HPDE6-E6E7 (cell line): ENCODE measurements around the gene AHRR.
"Not testable (repeated sequence)": the region's sequence is repeated elsewhere in the genome, so short reads cannot be mapped to it uniquely, and the experiment has no call there.

ENCODE experiments used
- DNase-seq: peaks from one replicate; pipeline ENCODE4 v3.0.0; 2011; ENCODE audit warnings: missing footprints; ENCODE audit errors: extremely low spot score

Gene AHRR

DNA sequence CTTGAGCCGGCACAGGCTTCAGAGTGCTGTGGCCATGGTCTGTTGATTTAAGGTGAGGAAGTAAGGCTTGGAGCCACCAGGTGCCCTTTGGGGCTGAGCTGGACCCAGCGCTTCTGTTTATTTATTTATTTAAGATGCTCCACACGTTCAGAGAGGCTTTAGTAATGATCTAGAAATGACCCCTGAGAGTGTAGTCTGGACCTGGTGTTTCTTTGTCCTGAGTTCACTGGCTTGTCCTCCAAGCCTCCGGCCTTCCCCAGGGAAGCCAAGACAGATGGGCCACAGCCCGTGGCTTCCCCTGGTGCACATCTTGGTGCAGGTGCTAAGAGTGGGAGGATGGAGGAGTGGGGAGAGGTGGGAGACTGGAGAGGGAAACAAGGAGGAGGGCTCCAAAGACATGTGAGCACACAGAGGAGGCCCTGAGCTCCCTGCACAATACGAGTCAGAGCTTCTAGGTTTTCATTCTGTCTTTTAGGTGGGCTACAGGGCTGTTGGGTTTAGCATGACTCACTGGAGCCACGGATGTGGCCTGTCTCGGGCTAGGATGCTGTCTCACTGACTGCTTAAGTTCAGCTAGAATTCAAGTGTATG lies 56.9 kb downstream of the AHRR start:
- no peak for DNase-seq

DNA sequence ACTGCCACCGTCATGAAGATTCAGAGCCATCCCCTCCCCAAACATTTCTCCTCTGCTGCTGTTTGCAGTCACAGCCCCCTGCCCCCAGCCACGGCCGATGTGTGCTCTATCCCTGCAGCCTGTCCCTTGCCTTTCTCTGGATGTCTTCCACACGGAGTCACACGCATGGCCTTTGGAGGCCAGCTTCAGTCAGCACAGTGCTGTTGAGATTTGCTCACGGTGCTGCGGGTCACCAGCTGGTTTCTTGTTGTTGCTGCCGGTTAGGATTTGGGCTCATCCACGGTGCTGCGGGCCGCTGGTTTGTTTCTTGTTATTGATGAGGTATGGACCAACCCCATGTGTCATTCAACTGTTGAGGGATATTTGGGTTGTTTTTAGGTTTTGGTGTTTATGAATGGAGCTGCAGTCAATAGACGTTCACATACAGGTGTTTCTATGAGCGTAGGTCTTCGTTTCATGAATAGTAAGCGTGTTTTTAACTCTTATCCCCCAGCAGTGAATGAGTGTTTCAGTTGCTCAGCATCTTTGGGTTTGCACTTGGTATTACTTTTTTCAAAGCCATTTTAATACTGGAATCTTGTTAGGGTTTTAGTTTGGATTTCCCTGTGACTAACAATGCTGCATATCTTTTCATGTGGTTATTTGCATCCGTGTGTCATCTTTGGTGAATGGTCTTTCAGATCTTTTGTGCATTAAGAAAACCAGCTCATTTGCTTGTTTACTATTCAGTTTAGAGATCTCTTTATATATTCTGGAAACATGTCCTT lies 57.6 kb downstream of the AHRR start:
- DNase-seq: no peak

DNA sequence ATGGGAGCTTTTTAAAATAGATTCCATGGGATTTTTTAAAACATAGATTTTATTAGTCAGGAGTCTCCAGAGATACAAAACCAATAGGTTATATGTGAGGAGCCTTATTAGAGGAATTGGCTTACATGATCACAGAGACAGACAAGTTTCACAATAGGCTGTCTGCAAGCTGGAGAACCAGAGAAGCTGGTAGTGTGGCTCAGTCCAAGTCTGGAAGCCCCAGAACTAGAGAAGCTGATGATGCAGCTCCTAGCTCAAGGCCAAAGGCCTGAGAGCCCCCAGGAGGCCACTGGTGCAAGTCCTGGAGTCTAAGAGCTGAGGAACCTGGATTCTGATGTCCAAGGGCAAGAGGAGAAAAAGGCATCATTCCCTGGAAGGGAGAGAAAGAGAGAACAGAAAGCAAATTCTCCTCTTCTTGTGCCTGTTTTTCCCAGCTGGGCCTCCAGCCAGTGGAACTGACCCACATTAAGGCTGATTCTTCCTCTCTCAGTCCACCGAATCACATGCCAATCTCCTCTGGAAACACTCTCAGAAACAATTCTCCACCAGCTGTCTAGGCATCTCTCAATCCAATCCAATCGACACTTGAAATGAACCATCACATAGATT lies 59.3 kb downstream of the AHRR start:
- no peak for DNase-seq

DNA sequence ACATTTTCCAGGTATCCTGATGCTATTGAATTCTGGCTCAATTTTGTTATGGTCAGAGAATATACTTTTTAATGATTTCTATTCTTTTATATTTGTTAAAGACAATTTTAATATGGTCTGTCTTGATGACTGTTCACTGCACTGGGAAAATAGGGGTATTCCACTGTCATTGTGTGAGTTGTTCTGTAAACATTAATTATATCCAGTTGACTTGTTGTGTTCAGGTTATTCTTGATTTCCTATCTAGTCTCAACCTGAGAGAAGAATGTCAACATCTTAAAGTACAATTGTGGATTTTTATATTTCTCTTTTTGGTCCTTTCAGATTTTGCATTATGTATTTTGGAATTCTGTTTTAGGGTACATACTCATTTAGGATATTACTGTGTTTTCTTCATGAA lies 61.6 kb downstream of the AHRR start:
- DNase-seq: no peak

DNA sequence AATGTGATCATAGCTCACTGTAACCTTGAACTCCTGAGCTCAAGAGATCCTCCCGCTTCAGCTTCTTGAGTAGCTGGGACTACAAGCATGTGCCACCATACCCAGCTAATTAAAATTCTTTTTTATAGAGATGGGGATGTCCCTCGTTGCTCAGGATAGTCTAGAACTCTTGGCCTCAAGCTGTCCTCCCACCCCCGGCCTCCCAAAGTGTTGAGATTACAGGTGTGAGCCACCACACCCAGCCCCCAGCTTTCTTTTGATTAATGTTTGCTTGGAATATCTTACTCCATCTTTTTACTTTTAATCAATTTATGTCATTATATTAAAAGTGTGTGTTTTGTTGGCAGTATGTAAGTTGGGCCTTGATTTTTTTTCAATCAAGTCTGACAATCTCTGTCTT lies 62.1 kb downstream of the AHRR start:
- no peak for DNase-seq

DNA sequence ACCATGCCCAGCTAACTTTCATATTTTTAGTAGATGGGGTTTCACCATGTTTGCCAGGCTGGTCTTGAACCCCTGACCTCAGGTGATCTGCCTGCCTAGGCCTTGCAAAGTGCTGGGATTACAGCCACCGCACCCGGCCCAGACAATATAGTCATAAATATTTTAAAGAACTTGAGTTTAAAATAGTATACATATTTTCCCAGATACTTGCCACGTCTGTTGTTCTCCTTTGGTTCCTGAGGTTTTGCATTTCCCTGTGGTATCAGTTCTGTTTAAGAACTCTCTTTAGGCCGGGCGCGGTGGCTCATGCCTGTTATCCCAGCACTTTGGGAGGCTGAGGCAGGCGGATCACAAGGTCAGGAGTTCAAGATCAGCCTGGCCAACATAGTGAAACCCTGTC lies 63.1 kb downstream of the AHRR start:
- not testable (repeated sequence) for DNase-seq

DNA sequence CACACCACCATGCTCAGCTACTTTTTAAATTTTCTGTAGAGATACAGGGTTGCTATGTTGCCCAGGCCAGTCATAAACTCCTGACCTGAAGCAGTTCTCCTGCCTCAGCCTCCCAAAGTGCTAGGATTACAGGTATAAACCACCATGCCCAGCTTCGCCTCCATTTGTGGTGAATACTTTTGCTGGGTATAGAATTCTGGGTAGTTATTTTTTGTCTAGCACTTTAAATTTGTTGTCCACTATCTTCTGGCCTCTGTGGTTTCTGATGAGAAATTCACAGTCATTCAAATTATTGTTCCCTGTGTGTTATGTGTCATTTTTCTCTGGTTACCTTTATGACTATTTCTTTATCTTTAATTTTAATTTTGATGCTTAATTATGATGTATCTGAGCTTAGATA lies 63.8 kb downstream of the AHRR start:
- no peak for DNase-seq

DNA sequence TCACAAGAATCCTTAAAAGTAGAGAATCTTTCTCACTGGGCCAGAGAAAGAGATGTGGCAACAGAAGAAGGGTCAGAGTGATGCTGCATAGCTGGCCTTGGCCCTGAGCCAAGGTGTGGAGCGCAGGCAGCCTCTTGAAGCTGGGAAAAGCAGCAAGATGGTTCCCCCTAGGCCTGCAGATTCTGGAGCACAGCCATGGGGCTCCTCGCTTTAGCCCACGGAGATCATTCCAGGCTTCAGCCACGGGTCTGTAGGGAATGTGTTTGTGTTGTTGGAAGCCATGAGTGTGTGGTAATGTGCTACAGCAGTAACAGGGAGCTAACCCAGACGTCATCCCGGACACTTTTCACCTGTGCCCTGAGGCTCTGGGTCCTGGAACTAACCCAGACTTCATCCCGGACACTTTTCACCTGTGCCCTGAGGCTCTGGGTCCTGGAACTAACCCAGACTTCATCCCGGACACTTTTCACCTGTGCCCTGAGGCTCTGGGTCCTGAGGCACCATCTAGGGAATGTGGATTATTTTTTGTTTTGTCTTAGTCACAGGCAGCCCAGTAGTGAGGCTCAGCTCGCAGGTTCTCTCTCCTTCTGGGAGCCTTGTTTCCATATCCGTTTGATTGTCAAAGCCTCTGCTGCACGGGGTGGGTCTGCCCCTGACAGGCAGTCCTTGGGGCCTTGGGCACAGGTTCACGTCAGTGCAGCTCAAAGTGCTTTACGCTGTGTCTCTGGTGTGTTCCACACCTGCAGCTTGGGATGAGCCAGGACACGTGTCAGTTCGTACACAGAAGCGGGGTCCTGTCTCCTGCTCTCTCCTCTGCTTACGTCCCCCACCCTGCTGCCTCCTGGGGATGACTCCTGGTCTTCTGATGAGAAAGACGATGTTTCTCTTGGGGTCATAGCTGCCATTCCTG lies 65.2 kb downstream of the AHRR start:
- DNase-seq: no peak

DNA sequence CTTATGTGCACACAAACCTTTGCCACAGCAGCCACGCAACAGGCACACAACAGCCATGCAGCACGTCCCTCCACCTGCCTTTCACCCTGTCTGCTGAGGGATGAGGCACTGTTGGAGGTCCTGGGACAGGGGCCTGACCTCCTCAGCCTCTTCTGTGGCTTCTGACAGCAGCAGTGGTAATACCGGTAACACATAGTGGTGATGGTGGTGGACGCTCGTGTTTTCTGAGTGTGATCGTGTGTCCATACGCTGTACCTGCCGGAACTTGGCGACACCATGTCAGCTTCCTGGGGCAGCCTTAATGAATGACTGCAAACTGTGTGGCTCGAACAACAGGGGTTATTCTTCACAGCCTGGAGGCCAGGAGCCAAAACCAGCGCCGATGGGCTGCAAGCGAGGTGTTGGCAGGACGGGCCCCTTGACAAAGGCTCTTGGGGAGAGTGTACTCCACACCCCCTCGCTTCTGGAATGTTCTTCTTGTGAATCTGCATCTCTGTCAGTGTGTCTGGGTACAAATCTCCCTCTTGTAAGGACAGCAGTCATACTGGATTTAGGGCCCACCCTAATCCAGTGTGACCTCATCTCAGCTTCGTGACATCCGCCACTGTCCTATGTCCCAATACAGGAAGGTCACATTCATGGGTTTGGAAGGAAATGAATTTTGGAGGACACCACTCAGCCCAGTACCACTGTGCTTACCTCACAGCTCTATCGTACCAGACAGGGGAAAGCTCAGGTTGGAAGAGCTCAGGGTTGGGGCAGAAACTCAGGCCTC lies 66.2 kb downstream of the AHRR start:
- no peak for DNase-seq

DNA sequence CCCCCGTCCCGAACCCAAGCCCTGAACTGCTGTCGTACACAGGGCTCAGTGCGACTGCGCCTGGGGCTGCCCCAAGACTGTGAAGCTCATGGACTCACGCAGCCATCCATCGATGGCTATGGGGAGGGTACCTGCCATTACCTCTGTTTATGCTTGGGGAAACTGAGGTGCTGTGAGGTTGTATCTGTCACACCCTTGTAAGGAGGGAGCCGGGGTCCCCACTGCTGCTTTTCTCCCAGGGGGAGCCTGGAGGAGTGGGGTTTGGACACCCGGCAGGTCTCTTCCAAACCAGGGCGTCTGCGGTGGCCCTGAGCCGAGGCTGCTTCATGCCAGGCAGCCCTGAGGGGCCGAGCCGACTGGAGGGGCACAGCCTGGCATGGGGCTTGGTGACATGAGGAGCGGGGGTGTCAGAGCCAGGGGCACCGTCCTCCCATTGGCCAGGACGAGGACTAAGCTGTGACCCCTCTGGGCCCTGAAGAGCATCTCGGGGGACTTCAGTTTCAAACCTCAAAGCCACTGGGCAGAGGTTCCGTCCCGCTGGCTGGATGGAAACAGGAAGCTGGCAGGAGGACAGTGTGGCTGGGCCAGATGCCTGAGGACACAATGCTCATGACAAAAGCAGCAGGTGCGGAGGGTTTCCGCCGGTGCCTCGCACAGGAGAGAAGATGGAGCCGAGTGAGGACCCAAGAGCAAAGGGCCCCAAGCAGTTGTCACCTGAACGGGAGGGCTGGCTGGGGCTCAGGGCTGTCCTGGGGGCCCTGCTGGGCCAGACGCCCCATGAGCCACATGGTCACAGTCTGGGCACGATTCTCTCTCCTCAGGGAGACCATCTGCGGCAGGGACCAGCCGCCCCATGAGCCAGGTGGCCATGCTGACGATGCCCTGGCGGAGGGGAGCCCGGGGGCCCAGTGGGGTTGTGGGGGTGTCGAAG lies 67.0 kb downstream of the AHRR start:
- no peak for DNase-seq

DNA sequence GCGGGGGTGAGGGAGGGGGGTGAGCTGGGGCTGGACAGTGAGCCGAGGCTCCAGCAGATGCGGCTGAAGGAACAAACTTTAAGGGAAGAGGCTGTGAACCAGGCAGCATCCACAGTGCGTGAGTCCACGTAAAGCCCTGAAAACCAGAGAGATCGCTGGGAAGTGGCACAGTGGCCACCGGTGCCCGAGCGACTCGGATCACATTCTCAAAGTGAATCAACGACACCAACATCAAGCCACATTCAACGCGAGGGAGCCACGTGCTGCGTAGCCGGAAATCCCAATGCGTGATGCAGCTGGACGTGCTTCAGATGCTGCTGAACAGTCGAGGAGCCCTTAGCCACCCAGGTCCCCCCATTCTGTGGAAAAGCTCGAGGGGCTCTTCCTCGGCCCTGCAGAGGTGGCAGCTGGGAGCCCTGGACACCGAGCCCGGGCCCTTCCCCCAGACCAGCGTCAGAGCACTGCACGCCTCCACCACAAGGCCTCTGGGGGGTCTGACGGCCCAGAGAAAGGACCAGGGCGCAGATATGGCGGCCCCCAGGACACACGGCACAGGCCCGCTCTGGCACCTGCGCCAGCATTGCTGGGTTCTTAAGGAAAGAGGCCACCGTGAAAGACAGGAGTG lies 67.8 kb downstream of the AHRR start:
- DNase-seq: no peak

DNA sequence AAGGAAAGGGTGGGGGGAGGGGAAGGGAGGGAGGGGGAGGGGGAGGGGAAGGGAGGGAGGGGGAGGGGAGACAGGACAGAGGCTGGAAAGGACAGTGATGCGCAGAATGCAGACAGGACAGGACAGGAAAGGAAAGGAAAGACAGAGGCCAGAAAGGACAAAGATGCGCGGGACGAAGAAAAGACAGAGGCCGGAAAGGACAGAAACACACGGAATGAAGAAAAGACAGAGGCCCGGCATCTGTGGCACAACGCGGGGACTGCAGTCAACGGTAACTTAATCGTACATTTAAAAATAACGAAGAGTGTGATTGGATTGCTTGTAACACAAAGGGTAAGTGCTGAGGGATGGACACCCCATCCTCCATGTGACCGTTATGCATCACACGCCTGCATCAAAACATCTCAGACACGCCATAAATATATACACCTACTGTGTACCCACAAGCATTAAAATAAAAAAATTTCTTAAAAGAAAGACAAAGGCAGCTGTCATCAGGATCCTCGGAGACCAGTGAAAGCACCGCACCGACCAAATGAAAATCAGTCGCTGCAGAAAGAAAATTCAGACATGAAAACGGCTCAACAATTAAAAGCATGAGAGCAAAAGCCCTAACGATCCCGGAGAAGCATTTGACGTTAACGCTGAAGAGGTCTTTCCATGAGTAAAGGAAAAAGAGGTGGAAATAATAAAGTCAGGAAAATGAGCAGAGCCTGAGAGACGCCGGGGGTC lies 68.5 kb downstream of the AHRR start:
- no peak for DNase-seq

DNA sequence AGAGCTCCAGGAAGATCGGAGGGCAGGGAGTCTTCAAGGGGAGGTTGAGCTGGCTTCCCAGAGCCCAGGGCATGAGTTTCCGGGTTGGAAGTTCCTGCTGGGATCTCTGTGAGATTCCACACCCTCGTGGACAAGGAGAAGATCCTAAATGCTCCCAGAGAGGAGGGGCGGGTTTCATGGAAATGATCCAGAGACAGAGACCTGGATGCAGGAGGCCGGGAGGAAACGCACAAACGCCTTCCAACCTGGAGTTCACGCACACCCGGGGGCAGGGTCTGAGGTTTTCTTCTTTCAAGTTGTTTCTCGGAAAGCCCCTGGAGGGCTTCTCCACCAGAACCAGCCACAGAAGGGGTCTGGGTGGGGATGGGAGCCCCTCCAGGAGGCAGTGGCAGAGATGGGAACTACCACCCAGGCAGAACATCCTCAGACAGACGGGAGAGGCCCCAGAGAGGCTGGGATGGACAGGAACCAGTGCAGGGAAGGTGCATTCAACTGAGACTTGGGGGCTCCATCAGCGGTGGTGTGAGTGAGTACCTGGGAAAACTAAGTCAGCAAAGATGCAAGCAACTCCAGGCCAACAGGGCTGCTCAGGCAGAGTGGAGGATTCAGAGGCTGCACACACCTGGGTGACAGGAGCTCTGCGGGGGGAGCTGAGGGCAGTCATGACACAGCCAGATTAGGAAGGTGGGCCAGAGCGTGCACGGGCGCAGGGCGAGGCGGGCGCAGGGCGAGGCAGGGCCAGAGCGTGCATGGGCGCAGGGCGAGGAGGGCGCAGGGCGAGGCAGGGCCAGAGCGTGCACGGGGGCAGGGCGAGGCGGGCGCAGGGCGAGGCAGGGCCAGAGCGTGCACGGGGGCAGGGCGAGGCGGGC lies 69.3 kb downstream of the AHRR start:
- DNase-seq: no peak

DNA sequence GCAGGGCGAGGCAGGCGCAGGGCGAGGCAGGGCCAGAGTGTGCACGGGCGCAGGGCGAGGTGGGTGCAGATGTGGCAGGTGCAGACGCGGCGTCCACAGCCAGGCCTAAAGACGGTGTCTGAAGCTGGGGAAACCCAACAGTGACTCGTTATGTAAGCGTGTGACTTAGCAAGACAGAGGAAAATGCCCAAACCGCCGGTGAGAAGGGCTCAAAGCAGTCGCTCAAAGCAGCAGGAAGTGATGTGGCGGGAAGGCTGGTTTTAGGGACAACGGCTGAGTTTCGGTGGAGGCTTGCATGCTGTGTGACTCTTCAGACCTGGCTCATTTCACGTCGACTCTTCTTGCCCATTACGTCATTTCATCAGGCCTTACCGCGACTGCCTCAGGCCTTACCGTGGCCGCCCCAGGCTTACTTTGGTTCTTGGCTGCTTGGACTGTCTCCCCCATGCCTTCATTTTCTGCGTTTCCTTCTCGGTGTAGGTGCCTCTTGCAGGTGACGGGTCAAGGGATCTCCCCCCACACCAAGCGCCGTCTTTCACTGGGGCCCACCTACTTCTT lies 71.0 kb downstream of the AHRR start:
- no peak for DNase-seq

DNA sequence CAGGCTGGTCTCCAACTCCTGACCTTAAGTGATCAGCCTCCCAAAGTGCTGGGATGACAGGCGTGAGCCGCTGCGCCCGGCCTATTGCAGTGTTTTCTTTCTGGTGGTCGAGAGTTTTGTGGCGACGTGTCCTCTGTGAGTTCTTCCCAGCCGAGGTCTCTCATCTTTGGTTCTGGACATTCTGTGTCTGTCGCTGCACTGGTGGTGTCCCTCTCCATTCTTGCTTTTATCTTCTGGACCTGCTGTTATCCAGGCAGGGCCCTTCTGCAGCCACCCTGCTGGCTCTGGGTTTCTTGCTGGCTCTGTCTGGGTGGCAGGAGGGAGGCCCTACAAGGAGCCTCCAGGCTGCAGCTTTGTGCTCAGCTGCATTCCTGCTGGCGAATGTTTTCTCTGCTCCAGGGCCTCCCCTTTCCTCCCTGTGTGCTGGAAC lies 72.3 kb downstream of the AHRR start:
- no peak for DNase-seq

DNA sequence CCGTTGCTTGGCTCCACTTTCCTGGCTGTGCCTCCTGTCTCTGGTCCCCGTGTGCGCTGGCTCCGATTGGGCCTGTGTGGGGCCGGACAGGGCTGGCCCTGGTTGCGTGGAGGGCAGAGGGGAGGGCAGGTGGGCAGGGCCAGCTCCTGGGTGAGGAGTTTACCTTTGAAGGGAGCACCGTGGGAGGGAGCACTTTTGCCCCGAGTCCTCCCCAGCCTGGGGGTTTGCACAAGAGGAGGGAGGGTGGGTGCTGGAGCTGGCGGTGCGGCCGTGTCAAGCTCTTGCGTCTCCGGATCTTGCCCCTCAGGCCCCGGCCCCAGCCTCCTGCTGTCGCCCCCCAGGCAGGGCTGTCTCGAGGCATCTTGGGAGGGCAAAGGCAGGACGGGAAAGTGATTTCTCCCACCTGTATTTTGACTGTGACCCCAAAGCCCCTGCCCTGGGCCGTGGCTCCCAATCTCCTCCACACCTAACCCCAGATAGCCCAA lies 73.2 kb downstream of the AHRR start:
- DNase-seq: no peak

DNA sequence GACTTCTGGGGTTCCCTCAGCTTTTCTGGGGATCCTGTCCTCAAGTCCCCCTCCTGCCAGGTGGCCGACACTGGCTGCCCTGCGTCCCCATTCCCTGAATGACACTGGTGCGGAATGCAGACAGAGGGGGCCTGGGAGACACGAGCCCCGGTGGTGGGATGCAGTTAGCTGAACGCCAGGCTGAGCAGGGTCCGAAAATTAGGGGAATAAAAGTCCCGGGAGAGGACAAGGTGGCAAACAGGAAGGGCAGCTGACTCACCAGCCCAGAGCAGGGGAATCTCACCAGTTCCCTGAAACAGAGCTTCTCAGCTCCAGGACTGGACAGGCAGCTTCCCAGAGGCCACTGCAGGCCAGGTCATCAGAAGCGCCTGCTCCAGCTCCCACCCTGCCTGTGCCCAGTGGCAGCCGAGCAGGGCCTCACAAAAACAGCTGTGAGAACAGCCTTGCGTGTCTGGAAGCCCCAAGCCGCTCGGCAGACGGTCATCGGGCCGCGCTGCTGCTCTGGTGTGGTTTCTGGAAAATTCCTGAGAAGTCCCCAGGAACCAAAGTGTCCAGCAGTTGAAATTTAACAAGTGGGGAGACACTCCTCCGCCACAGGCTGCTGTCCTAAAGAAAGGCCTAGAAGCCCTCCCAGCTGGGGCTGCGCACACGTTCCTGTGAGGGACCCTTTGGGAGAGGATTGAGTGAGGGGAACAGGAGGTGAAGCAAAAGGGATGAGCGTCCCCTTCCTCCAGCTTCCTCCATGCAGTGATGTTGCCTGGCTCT lies 73.8 kb downstream of the AHRR start:
- no peak for DNase-seq
